Measurements from ENCODE around the gene C6orf132.
"Not testable (repeated sequence)": the region's sequence is repeated elsewhere in the genome, so short reads cannot be mapped to it uniquely, and the experiment has no call there.

C6orf132 gene

GRCh38 chr6:42158631-42159030 lies 16.2 kb upstream of the C6orf132 start:
- DNase-seq = no peak

DNA sequence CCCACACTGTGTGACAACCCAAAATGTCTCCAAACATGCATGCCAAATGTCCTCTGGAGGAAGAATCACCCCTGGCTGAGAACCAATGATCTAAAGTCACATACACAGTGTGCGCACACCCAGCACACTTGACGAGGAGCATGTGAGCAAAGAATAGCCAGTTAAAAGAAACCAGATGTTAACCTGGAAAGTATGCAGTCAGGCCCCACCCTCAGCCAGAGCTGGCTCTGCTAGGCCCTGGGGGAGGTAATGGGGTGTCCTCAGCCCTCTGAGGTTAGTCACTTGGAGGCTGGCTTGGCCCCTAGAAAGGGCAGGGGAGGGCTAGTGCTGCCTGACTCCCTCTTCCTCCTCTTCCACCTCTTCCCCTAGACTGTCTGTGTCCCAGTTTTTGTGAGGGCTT lies 15.6 kb upstream of the C6orf132 start:
- DNase-seq = no peak

DNA sequence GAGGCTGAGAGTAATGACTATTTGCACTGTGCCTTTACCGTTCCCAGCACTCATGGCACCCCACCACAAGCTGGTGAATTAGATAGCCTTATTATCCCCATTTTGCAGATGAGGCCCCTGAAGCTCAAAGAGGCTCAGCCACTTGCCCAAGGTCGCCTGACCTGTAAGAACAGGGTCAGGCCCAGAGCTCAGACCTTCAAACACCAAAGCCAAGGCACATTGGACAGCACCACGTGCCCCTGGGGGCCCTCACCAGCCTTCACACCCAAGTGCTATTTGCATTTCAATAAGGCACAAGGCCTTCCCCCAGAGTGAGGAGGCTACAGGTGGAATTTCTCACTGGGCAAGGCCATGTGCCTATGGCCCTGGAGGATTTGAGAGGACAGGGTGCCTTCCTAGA lies 14.2 kb upstream of the C6orf132 start:
- DNase-seq = no peak

GRCh38 chr6:42155293-42155692 lies 12.9 kb upstream of the C6orf132 start:
- no peak for DNase-seq

DNA sequence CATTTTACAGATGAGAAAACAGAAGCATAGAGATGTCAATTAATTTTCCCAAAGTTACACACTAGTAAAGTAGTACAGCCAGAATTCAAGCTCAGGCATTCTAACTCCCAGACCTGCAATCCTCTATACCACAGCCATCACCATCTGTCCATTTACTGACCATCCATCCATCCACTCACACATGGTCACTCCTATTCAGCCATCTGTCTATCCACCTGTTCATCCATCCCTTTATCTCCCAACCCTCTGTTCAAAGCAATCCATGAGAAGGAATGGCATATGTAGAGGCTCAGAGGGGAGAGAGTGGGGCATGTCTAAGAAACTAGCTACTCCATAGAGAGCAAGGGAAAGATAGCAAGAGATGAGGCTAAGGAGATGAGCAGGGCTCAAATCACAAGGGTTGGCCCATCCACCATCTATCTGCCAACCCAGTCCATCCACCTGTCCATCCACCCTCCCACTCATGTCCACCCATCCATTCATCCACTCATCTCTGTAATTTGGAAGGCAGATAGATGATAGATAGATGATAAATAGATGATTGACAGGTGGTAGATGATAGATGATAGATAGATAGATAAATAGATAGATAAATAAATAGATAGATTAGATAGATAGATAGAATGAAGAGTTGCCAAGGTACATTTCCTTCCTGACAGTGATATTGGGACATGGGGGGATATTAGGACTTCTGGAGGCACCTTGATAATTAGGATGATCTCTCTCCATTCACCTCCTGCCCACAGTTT lies 12.2 kb upstream of the C6orf132 start:
- DNase-seq = no peak

- DNase-seq = no peak
Observed at GRCh38 chr6:42153921-42154320, 11.5 kb upstream of the C6orf132 start.

GRCh38 chr6:42152528-42153213 lies 10.3 kb upstream of the C6orf132 start:
- not testable (repeated sequence) for DNase-seq

DNA sequence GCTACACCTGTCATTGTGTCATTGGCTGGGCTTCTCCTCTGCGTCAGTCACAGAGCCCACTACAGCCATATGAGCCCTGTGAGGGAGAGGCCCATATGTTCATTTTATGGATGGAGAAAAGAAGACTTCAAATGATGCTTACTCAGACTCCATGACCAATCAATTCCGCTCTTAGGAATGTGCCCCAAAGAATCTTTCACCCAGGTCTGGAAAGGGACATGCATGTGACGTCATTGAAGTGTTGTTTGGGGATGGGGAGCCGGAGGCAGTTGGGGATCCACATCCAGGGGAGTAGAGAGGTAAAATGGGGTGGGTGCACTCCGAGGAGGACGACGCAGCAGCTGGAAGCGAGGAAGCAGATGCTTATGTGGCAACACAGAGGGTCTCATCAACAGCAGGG lies 9.6 kb upstream of the C6orf132 start:
- DNase-seq = no peak

DNA sequence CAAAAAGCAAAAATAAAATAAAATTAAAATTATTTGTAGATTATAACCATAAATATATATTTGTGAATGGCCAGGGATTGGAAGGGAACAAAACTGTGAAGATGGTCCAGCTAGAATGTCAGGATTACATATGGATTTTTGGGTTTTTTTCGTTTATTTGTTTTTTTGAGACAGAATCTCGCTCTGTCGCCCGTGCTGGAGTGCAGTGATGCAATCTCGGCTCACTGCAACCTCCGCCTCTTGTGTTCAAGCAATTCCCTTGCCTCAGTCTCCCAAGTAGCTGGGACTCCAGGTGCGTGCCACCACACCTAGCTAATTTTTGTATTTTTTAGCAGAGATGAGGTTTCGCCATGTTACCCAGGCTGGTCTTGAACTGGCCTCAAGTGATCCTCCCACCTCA lies 7.8 kb upstream of the C6orf132 start:
- no peak for DNase-seq

GRCh38 chr6:42148058-42148457 lies 5.6 kb upstream of the C6orf132 start:
- no peak for DNase-seq

DNA sequence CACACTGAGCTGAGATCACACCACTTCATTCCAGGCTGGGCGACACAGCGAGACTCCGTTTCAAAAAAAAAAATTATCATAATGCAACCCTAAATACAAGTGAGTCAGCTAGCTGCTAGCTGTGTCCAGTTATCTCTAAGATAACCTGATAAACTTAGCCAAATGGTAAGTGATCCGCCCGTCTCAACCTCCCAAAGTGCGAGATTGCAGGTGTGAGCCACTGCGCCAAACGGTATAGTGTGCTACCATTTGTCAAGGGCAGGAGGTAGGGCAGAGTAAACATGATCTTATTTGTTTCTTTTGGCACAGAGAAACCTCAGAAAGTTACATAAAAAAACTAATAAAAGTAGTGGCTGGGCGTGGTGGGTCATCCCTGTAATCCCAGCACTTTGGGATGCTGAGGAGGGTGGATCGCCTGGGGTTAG lies 4.7 kb upstream of the C6orf132 start:
- DNase-seq = no peak

- no peak for DNase-seq
Observed at GRCh38 chr6:42141603-42142117, 760 bp downstream of the C6orf132 start.

GRCh38 chr6:42140756-42141602 lies 1.4 kb downstream of the C6orf132 start:
- DNase-seq = no peak

GRCh38 chr6:42140032-42140431 lies 2.4 kb downstream of the C6orf132 start:
- no peak for DNase-seq

- DNase-seq = no peak
Observed at GRCh38 chr6:42138630-42139619, 3.5 kb downstream of the C6orf132 start.

- no peak for DNase-seq
Observed at GRCh38 chr6:42138190-42138589, 4.2 kb downstream of the C6orf132 start.

- no peak for DNase-seq
Observed at GRCh38 chr6:42137194-42137753, 5.1 kb downstream of the C6orf132 start.

- no peak for DNase-seq
Observed at GRCh38 chr6:42136508-42137193, 5.8 kb downstream of the C6orf132 start.

DNA sequence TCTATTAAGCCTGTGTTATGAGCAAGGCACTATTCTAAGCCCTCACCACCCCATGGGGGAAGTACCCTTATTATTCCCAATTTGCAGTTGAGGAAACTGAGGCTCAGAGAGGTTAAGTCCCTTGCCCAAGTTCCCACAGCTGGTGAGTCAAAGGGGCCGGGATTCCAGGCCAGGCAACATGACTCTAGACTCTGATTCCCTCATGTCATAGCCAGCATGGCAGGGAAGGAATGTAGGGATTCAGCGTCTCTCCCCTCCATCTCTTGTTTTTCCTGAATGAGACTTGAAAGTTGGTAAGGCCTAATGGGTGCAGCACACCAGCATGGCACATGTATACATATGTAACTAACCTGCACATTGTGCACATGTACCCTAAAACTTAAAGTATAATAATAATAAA lies 6.7 kb downstream of the C6orf132 start:
- DNase-seq = no peak

- DNase-seq = no peak
Observed at GRCh38 chr6:42135161-42135560, 7.3 kb downstream of the C6orf132 start.

GRCh38 chr6:42133926-42134325 lies 8.5 kb downstream of the C6orf132 start:
- no peak for DNase-seq
